ENCODE measurements around the gene ABHD15. TPM values are rescaled to one million over a fixed set of nuclear protein-coding genes. Genes with fewer than 3 reads are reported as not detected.

Gene ABHD15
- total RNA-seq, 4 donors from 2014 or later: 25.2 to 88.9 (median 30.6) TPM

DNA sequence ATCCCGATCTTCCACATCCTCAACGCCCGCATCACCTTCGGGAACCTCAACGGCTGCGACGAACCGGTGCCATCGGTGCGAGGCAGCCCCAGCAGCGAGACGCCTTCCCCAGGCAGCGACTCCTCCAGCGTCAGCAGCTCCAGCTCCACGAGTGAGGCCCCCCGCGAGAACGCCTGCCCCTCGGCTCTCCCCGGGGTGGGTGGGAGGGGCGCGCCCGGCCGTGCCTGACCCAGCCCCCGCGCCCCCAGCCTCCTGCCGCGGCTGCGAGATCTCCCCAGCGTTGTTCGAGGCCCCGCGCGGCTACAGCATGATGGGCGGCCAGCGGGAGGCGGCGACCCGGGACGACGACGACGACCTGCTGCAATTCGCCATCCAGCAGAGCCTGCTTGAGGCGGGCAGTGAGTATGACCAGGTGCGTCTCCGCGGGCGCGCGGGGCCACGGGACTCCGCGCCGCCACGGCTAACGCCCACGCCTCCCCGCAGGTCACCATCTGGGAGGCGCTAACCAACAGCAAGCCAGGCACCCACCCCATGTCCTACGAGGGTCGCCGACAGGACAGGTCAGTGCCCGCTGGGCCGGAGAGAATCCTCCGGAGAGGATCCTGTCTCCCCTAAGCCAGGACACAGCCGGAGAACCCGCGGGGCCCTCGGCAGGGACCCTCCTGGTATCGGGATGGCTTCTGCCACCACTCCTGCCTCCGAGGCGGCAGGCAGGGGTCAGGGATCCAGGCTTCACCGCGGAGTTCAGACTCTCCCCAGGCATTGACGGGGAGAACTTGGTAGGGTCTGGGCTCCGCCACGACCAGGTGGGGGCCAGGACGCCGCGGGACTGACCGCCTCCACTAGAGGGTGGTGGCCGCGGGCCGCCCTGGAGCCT, 45.8 kb upstream of the ABHD15 start:
- TF ChIP-seq, protein P1, sequence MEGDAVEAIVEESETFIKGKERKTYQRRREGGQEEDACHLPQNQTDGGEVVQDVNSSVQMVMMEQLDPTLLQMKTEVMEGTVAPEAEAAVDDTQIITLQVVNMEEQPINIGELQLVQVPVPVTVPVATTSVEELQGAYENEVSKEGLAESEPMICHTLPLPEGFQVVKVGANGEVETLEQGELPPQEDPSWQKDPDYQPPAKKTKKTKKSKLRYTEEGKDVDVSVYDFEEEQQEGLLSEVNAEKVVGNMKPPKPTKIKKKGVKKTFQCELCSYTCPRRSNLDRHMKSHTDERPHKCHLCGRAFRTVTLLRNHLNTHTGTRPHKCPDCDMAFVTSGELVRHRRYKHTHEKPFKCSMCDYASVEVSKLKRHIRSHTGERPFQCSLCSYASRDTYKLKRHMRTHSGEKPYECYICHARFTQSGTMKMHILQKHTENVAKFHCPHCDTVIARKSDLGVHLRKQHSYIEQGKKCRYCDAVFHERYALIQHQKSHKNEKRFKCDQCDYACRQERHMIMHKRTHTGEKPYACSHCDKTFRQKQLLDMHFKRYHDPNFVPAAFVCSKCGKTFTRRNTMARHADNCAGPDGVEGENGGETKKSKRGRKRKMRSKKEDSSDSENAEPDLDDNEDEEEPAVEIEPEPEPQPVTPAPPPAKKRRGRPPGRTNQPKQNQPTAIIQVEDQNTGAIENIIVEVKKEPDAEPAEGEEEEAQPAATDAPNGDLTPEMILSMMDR (IDR thresholded peaks at IDR 0.05; ENCODE audit: low read depth): no peak

DNA sequence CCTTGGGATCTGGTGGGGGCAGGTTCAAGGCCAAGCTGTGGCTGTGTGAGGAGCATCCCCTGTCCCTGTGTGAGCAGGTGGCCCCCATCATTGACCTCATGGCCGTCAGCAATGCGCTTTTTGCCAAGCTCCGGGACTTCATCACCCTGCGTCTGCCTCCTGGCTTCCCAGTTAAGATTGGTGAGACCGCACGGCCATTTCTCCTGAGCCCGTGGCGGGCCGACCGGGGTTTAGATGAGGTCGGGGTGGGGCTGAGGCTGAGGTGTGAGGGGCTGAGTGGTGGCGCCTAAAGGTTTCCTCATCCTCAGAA, 45.2 kb upstream of the ABHD15 start:
- TF ChIP-seq, protein P1 (IDR thresholded peaks at IDR 0.05; ENCODE audit: low read depth): no peak

DNA sequence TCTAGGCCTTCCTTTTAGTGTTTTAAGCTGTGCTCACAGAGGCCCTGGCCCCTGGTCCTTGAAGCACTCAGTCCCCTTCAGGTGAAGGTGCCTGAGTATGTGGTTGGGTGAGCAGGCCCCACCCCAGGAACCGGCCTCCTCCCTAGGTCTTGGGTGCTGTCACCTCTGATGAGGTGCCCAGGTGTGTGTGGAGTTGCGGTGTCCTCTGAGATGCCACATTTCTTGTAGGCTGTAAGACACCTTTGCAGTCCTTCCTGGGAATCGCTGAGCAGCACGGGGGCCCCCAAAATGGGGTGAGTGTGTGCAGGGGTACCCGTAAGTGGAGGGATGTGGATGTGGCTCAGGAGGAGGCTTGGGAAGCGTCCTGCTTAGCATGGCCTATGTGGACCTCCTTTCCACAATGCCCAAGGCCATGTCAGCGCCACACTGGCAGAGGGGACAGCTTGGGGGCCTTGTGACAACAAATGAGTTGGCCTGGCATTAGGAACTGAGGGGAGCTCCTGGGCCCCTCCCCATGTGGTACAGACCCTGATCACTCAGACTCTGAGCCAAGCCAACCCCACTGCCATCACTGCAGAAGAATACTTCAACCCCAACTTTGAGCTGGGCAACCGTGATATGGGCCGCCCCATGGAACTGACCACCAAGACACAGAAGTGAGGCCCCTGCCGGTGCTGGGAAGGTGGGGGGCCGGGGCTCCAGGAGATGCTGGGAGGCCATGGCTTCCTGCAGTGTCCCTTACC, 44.7 kb upstream of the ABHD15 start:
- TF ChIP-seq, protein P1 (IDR thresholded peaks at IDR 0.05; ENCODE audit: low read depth): no peak

DNA sequence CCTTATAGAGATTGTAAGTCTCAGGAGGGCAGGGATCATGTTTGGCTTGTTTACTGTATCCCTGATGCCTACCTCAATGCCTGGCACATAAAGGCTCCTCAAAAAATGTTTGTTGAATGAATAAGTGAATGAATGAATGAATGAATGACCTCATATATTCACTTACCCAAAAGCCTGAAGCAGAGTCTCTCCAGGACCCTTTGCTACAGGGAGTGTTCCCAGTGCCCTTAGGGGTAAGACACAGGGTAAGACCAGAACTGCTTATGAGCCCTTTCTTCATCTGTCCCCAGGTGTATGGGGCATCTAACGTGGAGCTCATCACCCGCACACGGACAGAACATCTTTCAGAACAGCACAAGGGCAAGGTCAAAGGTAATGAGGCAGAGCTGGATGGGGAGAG, 43.6 kb upstream of the ABHD15 start:
- TF ChIP-seq, protein P1 (IDR thresholded peaks at IDR 0.05; ENCODE audit: low read depth): no peak

DNA sequence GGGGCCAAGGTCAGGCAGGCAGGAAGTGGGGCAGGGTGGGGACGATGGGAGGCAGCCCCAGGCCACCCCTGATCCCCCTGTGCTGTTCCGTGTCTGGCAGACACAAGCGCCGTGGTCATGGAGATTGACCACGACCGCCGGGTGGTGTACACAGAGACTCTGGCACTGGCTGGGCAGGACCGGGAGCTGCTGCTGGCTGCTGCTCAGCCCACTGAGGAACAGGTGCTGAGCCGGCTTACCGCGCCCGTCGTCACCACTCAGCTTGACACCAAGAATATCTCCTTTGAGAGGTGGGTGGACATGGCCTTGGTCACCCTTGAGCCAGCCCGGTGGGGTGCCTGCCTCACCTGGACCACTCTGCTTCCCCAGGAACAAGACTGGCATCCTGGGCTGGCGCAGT, 42.1 kb upstream of the ABHD15 start:
- TF ChIP-seq, protein P1 (IDR thresholded peaks at IDR 0.05; ENCODE audit: low read depth): no peak

DNA sequence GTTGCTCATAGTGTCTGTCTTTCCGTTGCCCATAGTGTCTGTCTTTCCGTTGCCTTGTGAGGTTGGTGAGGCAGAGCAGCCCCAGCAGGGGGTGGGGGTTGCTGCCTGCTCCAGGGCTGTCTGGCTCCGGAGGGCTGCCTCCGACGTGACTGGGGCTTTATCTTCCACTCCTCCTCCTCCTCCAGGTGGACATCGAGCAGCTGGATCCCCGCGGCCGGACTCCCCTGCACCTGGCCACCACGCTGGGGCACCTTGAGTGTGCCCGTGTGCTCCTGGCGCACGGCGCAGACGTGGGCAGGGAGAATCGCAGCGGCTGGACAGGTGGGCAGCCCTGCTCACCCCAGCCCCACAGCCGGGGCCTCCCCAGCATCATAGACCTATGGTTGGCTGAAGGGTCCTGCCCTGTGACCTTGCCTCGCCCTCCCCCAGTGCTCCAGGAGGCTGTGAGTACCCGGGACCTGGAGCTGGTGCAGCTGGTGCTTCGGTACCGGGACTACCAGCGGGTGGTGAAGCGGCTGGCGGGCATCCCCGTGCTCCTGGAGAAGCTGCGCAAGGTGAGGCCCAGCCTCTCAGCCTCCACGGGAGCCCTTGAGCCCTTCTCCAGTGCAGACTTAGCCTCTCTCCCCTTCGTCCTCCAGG, 40.8 kb upstream of the ABHD15 start:
- TF ChIP-seq, protein P1 (IDR thresholded peaks at IDR 0.05; ENCODE audit: low read depth): no peak

DNA sequence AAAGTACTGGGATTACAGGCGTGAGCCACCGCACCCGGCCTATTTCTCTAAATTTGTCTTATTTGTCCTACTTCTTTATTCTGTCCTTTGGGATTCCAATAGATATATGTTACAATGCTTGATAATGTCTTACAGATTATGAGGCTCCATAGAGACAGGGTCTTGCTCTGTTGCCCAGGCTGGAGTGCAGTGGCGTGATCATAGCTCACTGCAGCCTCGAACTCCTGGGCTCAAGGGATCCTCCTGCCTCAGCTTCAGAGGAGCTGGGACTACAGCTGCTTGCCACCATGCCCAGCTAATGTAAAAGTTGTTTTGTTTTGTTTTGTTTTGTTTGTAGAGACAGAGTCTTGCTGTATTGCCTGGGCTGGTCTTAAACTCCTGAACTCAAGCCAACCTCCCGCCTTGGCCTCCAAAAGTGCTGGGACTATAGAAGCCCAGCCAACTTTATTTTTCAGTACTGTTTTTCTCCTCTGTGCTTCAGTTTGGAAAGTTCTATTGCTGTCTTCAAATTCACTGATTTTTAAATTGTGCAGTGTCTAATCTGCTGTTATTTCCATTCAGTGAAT, 36.4 kb upstream of the ABHD15 start:
- TF ChIP-seq, protein P1 (IDR thresholded peaks at IDR 0.05; ENCODE audit: low read depth): no peak

All from subcutaneous adipose tissue (tissue), 4 donors.